HG03139 (cell line): ENCODE measurements around the gene C2orf81.
"Not testable (repeated sequence)": the region's sequence is repeated elsewhere in the genome, so short reads cannot be mapped to it uniquely, and the experiment has no call there.

Source experiments
- ATAC-seq: cut with Tn5 transposase; IDR thresholded peaks from one replicate; pipeline ENCODE4 v1.9.1; 2021; ENCODE audit not compliant: unreplicated experiment

Gene C2orf81

GRCh38 chr2:74421221-74421870 is at the start of gene C2orf81, which contains the start of gene WDR54:
Gene C2orf81 (minus strand): TSS chr2:74421619. CDS start chr2:74421560, 59 bp downstream.
Gene WDR54 (plus strand): TSS chr2:74421730. CDS start chr2:74422154, 424 bp downstream.
- ATAC-seq: peak; percentile 89

GRCh38 chr2:74470742-74471141 is 49.3 kb upstream of the C2orf81 start:
- ATAC-seq: not testable (repeated sequence)

GRCh38 chr2:74464406-74464805 is 43.0 kb upstream of the C2orf81 start:
- ATAC-seq: no peak

DNA sequence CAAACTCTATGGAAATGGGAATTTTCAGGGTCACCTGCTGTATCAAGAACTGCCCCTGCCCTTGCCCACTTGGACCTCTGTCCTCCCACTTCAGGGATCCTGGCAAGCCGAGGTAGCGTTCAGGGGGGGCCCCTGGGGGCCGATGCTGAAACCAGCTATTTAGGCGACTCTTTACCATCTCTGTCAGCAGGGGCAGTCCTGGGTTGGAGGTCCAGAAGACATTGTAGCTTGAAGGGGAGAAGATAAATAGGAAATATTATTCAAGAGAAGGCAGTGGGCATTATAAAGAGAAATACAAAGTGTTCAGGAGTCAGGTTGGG is 41.3 kb upstream of the C2orf81 start:
- ATAC-seq: no peak

- no peak for ATAC-seq
These were observed 40.8 kb upstream of the C2orf81 start for GRCh38 chr2:74462054-74462785.

GRCh38 chr2:74461187-74462053 is 40.0 kb upstream of the C2orf81 start:
- no peak for ATAC-seq

GRCh38 chr2:74460187-74460586 is 38.8 kb upstream of the C2orf81 start:
- ATAC-seq: not testable (repeated sequence)

GRCh38 chr2:74459503-74460118 is 38.2 kb upstream of the C2orf81 start:
- ATAC-seq: not testable (repeated sequence)

DNA sequence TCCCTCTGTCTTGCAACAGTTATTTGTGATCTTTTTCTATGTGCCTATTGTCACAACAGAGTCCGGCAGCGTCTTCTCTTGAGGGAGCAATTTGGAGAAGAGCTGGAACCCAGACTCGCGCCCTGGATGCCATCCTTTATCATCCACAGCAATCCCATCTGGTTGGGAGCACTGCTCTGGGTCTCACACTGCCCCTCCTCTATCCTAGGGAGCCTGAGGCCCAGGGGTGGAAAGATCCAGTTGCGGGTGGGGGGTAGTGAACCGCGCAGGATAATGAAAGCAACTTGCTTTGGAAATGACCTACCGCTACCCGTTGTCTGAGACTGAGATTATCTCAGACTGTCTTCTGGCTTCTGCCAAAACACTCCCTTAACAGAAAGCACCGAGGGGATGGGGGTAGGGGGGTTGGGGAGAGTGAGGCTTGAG is 37.5 kb upstream of the C2orf81 start:
- no peak for ATAC-seq

DNA sequence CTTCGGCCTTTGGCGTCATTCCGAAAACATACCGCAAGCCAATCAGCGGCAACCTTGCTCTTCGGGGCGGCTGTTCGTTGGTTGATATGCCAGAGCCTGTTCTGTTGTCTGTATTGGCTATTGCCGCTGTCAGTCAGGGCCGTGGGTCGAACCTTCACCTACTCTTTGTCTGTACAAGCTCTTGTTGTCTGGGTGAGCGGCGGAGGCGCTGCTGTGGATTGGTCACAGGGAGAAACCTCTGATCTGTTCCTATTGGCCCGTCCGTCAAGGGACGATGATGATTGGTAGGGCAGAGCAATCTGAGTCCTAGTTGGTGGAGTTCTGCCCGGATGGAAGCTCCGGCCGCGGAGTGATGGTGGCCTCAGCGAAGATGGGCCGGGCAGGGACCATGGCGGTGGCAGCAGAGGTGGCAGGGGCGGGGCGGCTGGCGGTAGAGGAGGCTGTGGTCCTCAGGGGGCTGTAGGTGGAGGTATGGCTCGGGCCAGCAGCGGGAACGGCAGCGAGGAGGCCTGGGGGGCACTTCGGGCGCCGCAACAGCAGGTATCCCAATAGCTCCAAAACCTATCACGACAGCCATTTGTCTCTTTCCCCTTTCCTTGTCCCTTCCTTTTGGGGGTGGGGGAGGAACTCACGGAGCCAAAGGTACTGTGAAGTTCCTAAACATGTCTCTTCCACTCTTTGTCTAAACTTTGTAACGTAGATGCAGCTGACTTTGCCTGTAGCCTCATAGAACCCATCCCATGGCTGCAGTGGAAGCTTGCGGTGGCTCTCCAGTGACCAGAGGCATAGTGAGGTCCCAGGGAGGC is 36.9 kb upstream of the C2orf81 start, which contains the start of gene WBP1:
Gene WBP1, plus strand, starts transcription at position 307 of the 806 bp plus-strand sequence. Its CDS starts 165 bp downstream, at position 472.
- peak; percentile 81 for ATAC-seq

DNA sequence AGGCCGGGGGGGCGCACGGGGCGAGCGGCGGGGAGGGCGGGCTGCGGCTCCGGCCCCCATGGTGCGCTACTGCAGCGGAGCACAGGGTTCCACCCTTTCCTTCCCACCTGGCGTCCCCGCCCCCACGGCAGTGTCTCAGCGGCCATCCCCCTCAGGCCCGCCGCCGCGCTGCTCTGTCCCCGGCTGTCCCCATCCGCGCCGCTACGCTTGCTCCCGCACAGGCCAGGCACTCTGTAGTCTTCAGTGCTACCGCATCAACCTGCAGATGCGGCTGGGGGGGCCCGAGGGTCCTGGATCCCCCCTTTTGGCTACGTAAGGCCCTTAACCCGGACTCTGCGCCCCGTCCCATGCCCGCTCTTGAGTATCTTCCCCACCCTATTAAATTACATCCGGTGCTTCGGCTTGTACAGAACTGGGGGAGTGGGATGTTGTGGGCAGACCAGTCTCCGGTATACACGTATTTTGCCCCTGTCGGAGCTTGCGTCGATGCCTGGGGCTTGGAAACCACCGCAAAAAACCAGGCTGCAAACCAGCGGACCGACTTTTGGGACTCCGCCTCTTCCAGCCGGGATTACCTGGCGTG is 36.2 kb upstream of the C2orf81 start:
- peak; percentile 25 for ATAC-seq

DNA sequence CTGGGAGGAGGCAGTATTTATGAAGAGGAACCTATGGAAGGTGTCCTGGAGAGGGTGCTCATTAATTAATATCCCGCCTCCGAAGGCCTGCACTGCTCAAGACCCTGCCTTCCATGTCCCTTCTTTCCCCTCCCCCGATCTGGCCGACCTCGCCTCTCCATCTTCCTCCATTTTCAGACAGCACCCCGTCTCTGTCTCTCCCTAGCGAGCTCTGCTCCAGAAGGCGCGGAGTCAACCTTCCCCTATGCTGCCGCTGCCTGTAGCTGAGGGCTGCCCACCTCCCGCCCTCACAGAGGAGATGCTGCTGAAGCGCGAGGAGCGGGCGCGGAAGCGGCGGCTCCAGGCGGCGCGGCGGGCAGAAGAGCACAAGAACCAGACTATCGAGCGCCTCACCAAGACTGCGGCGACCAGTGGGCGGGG is 35.7 kb upstream of the C2orf81 start:
- no peak for ATAC-seq

GRCh38 chr2:74454654-74455511 is 33.5 kb upstream of the C2orf81 start, which contains the start of gene INO80B:
Gene INO80B (plus strand): TSS chr2:74455087. CDS start chr2:74455117, 30 bp downstream.
- peak; percentile 35 for ATAC-seq

DNA sequence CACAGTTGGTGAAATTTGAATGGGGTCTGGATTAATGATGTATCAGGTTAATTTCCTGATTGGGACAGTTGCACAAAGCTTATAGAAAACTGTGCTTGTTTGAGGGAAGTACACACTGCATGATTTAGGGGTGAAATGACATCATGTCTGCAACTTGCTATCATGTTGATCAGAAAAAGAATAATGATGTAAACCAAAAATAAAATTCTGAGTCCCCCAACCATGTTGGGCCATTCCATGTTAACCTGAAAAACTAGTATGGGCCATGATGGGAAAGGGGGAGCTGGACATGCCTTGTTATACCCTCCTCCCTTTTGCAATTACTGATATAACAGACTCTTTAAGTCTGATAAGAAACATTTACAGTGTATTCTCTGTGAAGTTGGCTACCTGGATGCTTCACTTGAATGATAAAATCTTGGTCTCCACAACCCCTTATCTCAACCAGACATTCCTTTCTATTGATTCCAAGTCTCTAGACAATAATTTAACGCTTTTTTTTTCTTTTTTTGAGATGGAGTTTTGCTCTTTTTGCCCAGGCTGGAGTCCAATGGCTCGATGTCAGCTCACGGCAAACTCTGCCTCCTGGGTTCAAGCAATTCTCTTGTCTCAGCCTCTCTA is 29.3 kb upstream of the C2orf81 start:
- no peak for ATAC-seq

GRCh38 chr2:74448771-74449170 is 27.4 kb upstream of the C2orf81 start:
- ATAC-seq: no peak

DNA sequence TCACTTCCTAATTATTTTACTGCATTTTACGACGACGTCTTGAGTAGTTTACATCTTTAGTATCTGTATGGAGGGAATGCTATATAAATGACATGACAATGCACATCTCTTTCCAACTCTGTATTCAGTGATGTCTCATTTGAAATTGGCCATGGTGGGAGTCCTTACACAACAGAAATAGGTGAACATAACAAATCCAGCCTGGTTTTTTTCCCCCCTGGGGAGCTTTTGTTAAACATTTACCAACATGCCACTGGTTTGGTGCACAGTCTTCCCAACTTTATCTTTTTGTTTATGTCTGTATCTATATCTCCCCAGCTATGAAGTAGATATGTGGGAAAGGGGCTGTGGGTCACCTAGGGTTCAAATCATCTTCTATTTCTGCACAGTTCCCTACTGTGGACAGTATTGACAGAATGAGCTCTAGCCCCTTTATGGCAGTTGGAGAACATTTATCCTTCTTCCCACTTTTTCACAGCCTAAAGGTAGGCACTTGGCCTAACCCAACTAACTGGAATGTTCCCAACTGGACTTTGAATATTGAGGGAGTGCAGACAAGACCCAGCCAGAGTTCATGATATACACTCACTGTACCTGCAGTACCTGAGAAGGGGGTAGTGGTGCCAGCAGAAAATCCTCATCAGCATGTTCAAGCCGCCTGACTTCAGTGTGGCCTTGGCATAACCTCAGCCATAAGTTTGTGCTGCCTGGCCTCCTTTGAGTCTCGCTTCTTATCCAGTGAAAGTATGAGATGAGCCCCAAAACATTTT is 26.0 kb upstream of the C2orf81 start:
- ATAC-seq: no peak

DNA sequence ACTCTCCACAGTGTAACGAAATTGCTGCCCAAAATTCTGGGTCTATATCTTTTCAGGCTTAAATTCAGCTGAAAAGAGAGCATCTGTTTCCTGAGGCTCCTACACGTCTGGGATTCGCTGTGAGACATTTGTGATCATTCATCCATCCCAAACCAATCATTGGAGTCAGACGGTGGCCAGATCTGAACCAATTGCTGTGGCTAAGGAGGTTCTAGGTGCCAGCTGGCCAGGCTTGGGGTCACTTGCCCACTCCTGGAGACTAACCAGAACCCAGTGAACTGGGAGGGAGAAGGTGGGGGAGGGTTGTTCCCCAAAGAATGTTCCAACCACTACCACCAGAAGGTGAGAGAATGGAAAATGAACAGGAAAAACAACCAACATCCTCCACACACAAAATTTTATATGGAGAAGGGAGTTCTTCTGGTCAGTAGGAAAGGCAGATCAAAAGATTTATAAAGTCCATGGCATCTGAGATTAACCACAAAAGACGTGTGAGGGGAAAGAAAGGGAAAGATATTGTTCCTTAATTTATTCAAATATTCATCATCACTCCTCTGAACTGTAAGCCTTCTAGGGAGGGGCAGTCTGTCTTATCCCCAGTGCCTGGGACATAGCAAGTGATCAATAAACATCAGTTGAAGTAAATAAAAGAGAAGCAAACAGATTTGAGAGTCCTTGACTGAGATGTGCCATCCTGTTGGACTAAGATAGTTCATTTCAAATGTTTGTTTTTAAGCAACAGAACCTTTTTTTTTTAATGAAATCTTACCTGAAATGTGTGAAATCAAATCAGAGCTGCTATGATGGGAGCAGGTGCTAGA is 23.3 kb upstream of the C2orf81 start:
- no peak for ATAC-seq
